Dedifferentiated amniotic fluid mesenchymal stem cell (primary cell): Measurements from ENCODE around the gene TOLLIP.
A peak's percentile ranks its signal among the peaks of the same experiment; 100 is the strongest.
"Not testable (repeated sequence)": the region's sequence is repeated elsewhere in the genome, so short reads cannot be mapped to it uniquely, and the experiment has no call there.

Source experiments
- DNase-seq: peaks from one replicate; pipeline ENCODE4 v3.0.0-alpha.2; 2016; ENCODE audit errors: extremely low spot score

TOLLIP gene

DNA sequence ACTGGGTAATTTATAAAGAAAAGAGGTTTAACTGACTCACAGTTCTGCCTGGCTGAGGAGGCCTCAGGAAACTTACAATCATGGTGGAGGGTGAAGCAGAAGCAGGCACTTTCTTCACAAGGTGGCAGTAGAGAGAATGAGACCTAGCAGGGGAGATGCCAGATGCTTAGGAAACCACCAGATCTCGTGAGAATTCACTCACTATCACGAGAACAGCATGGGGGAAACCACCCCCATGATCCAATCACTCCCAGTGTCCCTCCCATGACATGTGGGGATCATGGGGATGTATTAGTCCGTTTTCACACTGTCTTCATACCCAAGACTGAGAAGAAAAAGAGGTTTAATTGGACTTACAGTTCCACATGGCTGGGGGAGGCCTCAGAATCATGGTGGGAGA is 45.0 kb downstream of the TOLLIP start:
- DNase-seq, result peak; percentile 62

GRCh38 chr11:1263010-1263409 is 46.4 kb downstream of the TOLLIP start:
- no peak for DNase-seq

DNA sequence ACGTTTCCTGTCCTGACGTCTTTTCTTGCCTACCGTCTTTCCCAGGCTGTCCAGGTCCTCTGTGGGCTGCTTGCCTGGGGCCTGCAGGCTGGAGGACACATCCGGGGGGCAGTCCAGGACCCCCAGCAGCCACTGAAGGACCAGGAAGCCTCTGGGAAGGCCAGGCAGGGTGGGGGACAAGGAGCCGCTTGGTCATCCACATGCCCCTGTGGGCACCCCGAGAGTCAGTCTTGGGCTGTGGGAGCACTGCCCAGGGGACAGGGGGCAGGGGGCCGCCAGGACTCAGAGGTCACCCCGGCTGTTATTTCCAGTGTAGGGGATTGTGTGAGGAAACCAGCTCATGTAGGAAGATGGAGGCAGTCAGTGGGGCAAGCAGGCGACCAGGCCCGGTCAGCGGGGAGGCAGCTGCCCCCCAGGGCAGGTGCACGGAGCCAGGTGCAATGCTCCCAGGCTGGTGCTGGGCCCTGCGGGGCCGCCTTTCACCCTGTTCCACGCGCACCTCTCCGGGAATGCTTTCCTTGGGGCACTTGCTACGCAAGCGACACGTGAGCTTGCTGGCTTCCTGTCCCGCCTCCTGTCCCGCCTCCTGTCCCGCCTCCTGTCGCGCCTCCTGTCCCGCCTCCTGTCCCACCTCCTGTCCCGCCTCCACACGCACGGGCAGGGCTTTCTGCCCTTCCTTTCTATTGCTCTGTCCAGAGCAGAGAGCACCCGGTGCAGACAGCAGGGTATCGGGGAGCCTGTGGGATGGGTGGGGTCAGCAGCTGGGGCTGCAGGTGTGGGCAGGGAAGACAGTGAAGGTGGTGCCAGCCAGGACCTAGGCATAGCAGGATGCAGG is 47.0 kb downstream of the TOLLIP start:
- DNase-seq, result peak; percentile 82

GRCh38 chr11:1261241-1262071 is 48.0 kb downstream of the TOLLIP start:
- no peak for DNase-seq

- DNase-seq, result no peak
Measured at GRCh38 chr11:1260620-1261019, 48.8 kb downstream of the TOLLIP start.

DNA sequence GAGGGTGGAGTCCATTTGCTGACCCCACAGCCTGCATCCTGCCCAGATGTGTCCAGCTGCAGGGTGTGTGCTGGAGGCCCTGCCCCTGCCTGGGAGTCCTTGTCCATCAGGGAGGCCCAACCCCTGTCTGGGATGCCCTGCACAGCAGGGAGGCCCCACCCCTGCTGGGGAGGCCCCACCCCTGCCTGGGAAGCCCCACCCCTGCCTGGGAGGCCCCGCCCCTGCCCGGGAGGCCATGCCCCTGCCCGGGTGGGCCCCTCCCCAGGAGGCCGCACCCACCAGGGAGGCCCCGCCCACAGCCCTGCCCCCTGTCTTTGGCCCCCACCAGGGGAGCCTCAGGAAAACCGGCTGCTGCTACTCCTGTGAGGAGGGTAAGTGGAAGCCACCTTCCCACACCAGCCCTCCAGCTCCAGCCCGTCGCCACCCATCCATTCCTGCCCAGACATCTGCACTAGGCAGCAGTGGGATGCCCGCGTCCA is 49.4 kb downstream of the TOLLIP start:
- DNase-seq, result no peak

- DNase-seq, result no peak
Measured at GRCh38 chr11:1259561-1259960, 49.9 kb downstream of the TOLLIP start.

- no peak for DNase-seq
Measured at GRCh38 chr11:1259076-1259461, 50.4 kb downstream of the TOLLIP start.

DNA sequence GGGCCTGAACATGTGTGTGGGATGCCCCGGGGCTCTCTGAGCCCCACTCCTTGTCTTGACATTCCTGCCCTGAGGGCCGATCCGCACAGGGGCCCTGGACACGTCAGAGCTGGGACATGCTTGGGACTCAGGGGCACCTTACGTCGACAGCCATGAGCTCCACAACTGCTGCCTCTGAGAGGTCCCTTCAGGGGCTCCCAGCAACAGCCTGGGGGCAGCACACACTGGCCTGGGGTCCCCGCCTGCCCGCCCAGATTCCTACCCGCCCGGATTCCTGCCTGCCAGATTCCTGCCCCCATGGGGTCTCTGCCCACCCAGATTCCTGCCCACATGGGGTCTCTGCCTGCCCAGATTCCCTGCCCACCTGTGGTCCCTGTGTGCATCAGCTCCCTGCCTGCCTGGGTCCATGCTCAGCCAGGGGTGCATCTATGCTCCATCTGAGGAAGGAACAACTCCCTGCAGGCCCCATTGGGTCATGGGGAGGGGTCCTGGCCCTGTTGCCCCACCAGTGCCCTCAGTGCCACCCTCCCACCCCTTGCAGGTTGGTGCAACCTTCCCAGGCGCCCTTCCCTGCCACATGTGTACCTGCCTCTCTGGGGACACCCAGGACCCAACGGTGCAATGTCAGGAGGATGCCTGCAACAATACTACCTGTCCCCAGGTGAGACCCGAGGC is 50.9 kb downstream of the TOLLIP start:
- no peak for DNase-seq

- no peak for DNase-seq
Measured at GRCh38 chr11:1257916-1258315, 51.5 kb downstream of the TOLLIP start.

- DNase-seq, result no peak
Measured at GRCh38 chr11:1257366-1257765, 52.1 kb downstream of the TOLLIP start.

DNA sequence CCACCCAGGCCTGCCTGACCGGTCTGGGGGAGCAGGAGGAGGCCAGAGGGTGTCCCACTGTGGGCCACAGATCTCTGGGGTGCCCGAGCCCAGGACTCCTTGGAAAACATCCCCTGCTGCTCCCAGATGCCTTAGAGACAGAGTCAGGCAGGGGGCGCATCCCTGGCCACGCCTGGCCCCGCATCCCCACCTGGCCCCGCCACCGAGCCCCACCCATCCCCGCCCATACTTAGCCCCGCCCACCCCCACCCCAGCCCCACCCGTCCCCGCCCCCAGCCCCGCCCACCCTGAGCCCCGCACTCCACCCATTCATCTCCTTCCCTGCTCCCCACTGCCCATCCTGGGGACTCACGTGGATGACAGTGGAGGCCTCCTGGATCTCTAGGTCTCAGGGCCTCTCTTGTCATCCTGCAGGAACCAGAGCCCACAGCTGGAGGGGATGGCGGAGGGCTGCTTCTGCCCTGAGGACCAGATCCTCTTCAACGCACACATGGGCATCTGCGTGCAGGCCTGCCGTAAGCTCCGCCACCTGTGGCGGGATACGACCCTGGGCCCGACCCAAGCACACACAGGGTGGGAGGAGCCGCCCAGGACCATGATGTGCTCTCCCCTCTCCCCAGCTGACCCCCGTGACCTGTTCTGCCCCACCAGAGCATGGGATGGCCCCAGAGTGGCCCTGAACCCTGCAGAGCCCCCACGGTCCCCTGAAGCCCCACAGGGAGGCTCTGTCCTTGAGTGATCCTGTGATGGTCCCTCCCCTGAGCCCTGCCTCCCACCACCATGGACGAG is 53.0 kb downstream of the TOLLIP start:
- DNase-seq, result no peak

DNA sequence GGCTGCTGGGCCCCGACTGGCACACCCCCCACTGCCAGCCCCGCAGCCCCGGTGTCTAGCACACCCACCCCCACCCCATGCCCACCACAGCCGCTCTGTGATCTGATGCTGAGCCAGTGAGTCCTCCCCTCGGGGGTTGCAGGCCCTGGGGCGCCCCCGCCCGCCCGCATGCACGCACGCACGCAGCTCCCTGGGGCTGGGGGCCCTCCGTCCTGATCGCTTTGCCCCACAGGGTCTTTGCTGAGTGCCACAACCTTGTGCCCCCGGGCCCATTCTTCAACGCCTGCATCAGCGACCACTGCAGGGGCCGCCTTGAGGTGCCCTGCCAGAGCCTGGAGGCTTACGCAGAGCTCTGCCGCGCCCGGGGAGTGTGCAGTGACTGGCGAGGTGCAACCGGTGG is 54.3 kb downstream of the TOLLIP start:
- no peak for DNase-seq

DNA sequence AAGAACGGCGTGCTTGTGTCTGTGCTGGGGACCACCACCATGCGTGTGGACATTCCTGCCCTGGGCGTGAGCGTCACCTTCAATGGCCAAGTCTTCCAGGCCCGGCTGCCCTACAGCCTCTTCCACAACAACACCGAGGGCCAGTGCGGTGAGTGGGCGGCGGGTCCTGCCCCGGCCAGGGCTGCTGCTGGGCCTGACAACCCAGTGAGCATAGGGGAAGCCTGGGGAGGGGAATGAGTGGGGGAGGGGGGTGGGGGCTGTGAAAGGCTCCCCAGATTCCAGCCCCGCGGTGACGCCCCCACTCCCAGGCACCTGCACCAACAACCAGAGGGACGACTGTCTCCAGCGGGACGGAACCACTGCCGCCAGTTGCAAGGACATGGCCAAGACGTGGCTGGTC is 54.7 kb downstream of the TOLLIP start:
- DNase-seq, result no peak

DNA sequence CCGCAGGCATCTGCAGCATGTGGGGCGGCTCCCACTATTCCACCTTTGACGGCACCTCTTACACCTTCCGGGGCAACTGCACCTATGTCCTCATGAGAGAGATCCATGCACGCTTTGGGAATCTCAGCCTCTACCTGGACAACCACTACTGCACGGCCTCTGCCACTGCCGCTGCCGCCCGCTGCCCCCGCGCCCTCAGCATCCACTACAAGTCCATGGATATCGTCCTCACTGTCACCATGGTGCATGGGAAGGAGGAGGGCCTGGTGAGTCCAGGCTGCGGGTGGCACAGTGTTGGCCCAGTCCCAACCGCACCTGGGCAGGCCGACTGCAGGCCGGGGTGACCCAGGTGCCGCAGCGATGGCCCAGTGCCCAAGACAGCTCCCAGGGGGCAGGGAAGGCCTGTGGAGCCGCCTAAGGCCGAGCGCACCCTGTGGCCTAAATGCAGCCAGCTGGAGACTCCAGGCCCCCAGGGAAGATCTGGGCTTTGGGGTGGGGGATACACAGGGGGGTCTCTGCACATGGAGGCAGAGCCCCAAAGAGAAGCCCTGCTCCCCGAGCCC is 55.3 kb downstream of the TOLLIP start:
- DNase-seq, result no peak

- DNase-seq, result no peak
Measured at GRCh38 chr11:1253103-1253485, 56.3 kb downstream of the TOLLIP start.

- DNase-seq, result no peak
Measured at GRCh38 chr11:1252371-1253102, 56.9 kb downstream of the TOLLIP start.

- DNase-seq, result no peak
Measured at GRCh38 chr11:1251236-1251770, 58.1 kb downstream of the TOLLIP start.

DNA sequence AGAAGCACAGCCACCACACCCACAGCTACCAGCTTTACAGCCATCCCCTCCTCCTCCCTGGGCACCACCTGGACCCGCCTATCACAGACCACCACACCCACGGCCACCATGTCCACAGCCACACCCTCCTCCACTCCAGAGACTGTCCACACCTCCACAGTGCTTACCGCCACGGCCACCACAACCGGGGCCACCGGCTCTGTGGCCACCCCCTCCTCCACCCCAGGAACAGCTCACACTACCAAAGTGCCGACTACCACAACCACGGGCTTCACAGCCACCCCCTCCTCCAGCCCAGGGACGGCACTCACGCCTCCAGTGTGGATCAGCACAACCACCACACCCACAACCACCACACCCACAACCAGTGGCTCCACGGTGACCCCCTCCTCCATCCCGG is 59.0 kb downstream of the TOLLIP start:
- not testable (repeated sequence) for DNase-seq

- not testable (repeated sequence) for DNase-seq
Measured at GRCh38 chr11:1248951-1249350, 60.5 kb downstream of the TOLLIP start.
